Heart left ventricle (tissue), 16 donors: ENCODE measurements around the gene FGF9. TPM values are rescaled to one million over a fixed set of nuclear protein-coding genes. Genes with fewer than 3 reads are reported as not detected.

Experiments
- ATAC-seq, 4 donors: fragments of 200-7000 bp; cut with Tn5 transposase; one replicate each; pipeline ENCODE4 v1.9.1; 2020 to 2022; ENCODE audit warnings: moderate library complexity in 4 of 4, mild to moderate bottlenecking in 3 of 4, moderate number of reproducible peaks in 1 of 4
- DNase-seq, 5 donors: peaks; one replicate each; pipeline ENCODE4 v3.0.0-alpha.2; 2020
- H3K27ac ChIP-seq, 12 donors: fragments of 200-600 bp; sonication (generic) in 4 of 12; one replicate each; pipeline versions ENCODE4 v1.5.0 to v1.8.0; 2016 to 2022; ENCODE audit warnings: mild to moderate bottlenecking in 2 of 12
- H3K27me3 ChIP-seq, 9 donors: fragments of 200-600 bp; sonication (generic) in 2 of 9; one replicate each; pipeline versions ENCODE4 v1.5.1 to v1.8.0; 2016 to 2022; ENCODE audit warnings: mild to moderate bottlenecking in 3 of 9
- H3K36me3 ChIP-seq, 9 donors: fragments of 200-600 bp; sonication (generic) in 2 of 9; one replicate each; pipeline versions ENCODE4 v1.5.0 to v1.8.0; 2018 to 2022; ENCODE audit warnings: mild to moderate bottlenecking in 2 of 9
- H3K4me1 ChIP-seq, 12 donors: fragments of 200-600 bp; sonication (generic) in 4 of 12; one replicate each; pipeline versions ENCODE4 v1.5.0 to v1.8.0; 2016 to 2022; ENCODE audit warnings: mild to moderate bottlenecking in 3 of 12
- H3K4me3 ChIP-seq, 12 donors: fragments of 200-600 bp; sonication (generic) in 4 of 12; one replicate each; pipeline versions ENCODE4 v1.5.0 to v1.8.0; 2017 to 2022; ENCODE audit warnings: mild to moderate bottlenecking in 9 of 12, moderate library complexity in 4 of 12
- H3K9me3 ChIP-seq, 12 donors: fragments of 200-600 bp; sonication (generic) in 4 of 12; one replicate each; pipeline versions ENCODE4 v1.5.0 to v1.8.0; 2016 to 2022; ENCODE audit warnings: mild to moderate bottlenecking in 1 of 12
- CTCF ChIP-seq, 12 donors: fragments of 200-600 bp; sonication (generic) in 4 of 12; IDR thresholded peaks; one replicate each; pipeline versions ENCODE4 v1.5.0 to v1.8.0; 2018 to 2022; ENCODE audit warnings: antibody characterized with exemption in 12 of 12, mild to moderate bottlenecking in 5 of 12
- POLR2A ChIP-seq, 2 donors: fragments of 450-650 bp; IDR thresholded peaks; one replicate each; pipeline ENCODE4 v1.6.1; 2017; ENCODE audit warnings: antibody characterized with exemption in 2 of 2, mild to moderate bottlenecking in 2 of 2, moderate library complexity in 2 of 2
- WGBS, 4 donors: extraction: QIAGEN DNeasy Blood & Tissue Kit in 2 of 4; methylation state at CpG; one replicate each; pipeline versions ENCODE4 v1.1.5 to v1.1.7; 2013 to 2018; 5-methylcytosine and 5-hydroxymethylcytosine counted together
- intact Hi-C, 10 donors: fragments of 100-400 bp; cut with DNase I; formaldehyde crosslinking; loops; one replicate each; pipeline versions ENCODE4 v1.11.1 to v1.14.2; 2022
- polyA plus RNA-seq, 2 donors: library from polyadenylated mRNA; stranded (reverse); fragments of 200-250 nt; gene quantifications; one replicate each; pipeline ENCODE4 v1.2.3, GENCODE V29; 2013
- total RNA-seq, 9 donors: library from RNA; depleted of rRNA in 2 of 9; stranded (reverse); fragments of >200 nt in 2 of 9; fragmentation: NEBNext Ultra II Directional in 3 of 9; extraction: Animal tissue kit (Norgen Biotek cat#: 25700) in 3 of 9; gene quantifications; one replicate each; pipeline versions ENCODE4 v1.1.0 to v1.2.4, GENCODE V29; 2016 to 2023
- donor health status: ischemic (EF 13 %, LVEDD 7.1; RV severe dilation, severe dysfunction).
- donor health status: healthy with polysubstance abuse.
- donor health status: DM: no; HTN: yes; CAD: no.
- donor health status: DM: no; HTN: no; CAD: no.
- donor health status: ischemic (EF 25% LVEDD 6.9; RV normal size, moderate dysfunction).
- donor health status: ischemic (EF 25% LVEDD 5.7; RV mildly dilated, moderate dysfunction).
- donor health status: healthy.
- donor health status: DM: yes; HTN: yes; CAD: no.
- donor health status: ischemic (EF 35%, LVEDD 5.7; RV mildly dilated, moderate dysfunction).
- donor health status: nonischemic (EF 11% LVEDD 7.7; RV severe dilation, severe dysfunction).
- donor health status: DM: yes; HTN: yes; CAD: no.
- donor health status: PGD.
- donor health status: ischemic (EF 29% LVEDD 5.4; RV normal size, mild dysfunction).
- donor health status: nonischemic (EF 23%, LVEDD 6.1; RV moderate dilation, normal function).

Gene FGF9
- total and polyA plus RNA-seq, 11 donors, result 1.7 to 12.5 (median 7.6) TPM

- DNase-seq, result no peak
- no peak for ATAC-seq
- no peaks in the 10 kb centered on the region for H3K9me3 ChIP-seq
- H3K4me3 ChIP-seq, result no peak overlapping the region
- peaks cover 0 to 7% (median 0%) of the 10 kb centered on the region in 9 donors for H3K27me3 ChIP-seq
- no peak for TF ChIP-seq CTCF (IDR thresholded peaks at IDR 0.05)
- no peak for TF ChIP-seq POLR2A (IDR thresholded peaks at IDR 0.05)
- H3K36me3 ChIP-seq, result no peaks in the 10 kb centered on the region
- no peaks in the 10 kb centered on the region for H3K4me1 ChIP-seq
- 85 to 95% (median 89%) methylated on average over 2 of the region's 2 CpGs for WGBS, 4 donors
- H3K27ac ChIP-seq, result no peak overlapping the region
- intact Hi-C loops, result loop anchor here in 1 of 10 donors (10.0 kb wide), 1 partner anchor 633 kb away; no protein-coding TSS in a partner anchor
Measured at GRCh38 chr13:21641629-21642028, 29.2 kb upstream of the FGF9 start.

- H3K4me3 ChIP-seq, result no peak overlapping the region
- 65 to 76% (median 72%) methylated on average over 4 of the region's 4 CpGs for WGBS, 4 donors
- TF ChIP-seq CTCF (IDR thresholded peaks at IDR 0.05), result no peak
- TF ChIP-seq POLR2A (IDR thresholded peaks at IDR 0.05), result no peak
- H3K4me1 ChIP-seq, result no peaks in the 10 kb centered on the region
- ATAC-seq, result no peak
- H3K36me3 ChIP-seq, result no peaks in the 10 kb centered on the region
- H3K9me3 ChIP-seq, result peaks cover 0 to 5% (median 0%) of the 10 kb centered on the region in 12 donors
- intact Hi-C loops, result no loop called here
- H3K27ac ChIP-seq, result no peak overlapping the region
- H3K27me3 ChIP-seq, result peaks cover 0 to 24% (median 3%) of the 10 kb centered on the region in 9 donors
- DNase-seq, result no peak
Measured at GRCh38 chr13:21657538-21657937, 13.3 kb upstream of the FGF9 start.

GRCh38 chr13:21659087-21659486 is 11.8 kb upstream of the FGF9 start:
- intact Hi-C loops, result no loop called here
- Histone ChIP-seq H3K27ac (no peak overlapping the region), H3K4me1 (no peaks in the 10 kb centered on the region), H3K4me3 (no peak overlapping the region), H3K36me3 (no peaks in the 10 kb centered on the region), H3K27me3 (peaks cover 0 to 32% (median 3%) of the 10 kb centered on the region in 9 donors), H3K9me3 (peaks cover 0 to 5% (median 0%) of the 10 kb centered on the region in 12 donors)
- ATAC-seq (no peak), DNase-seq (no peak)
- TF ChIP-seq CTCF (IDR thresholded peaks at IDR 0.05) (no peak), POLR2A (IDR thresholded peaks at IDR 0.05) (no peak)
- WGBS, 4 donors, result 62 to 68% (median 66%) methylated on average over 6 of the region's 6 CpGs

GRCh38 chr13:21661097-21661909 is 9.6 kb upstream of the FGF9 start:
- Histone ChIP-seq H3K9me3 (peaks cover 0 to 5% (median 0%) of the 10 kb centered on the region in 12 donors), H3K27ac (no peak overlapping the region), H3K4me3 (no peak overlapping the region), H3K36me3 (no peaks in the 10 kb centered on the region), H3K4me1 (no peaks in the 10 kb centered on the region), H3K27me3 (peaks cover 0 to 34% (median 4%) of the 10 kb centered on the region in 9 donors)
- intact Hi-C loops, result no loop called here
- no peak for DNase-seq
- no peak for ATAC-seq
- TF ChIP-seq CTCF (IDR thresholded peaks at IDR 0.05) (no peak), POLR2A (IDR thresholded peaks at IDR 0.05) (no peak)
- 90 to 95% (median 93%) methylated on average over 2 of the region's 2 CpGs for WGBS, 4 donors
